Heart left ventricle (tissue), 16 donors: ENCODE measurements around the gene PCSK2. TPM values are rescaled to one million over a fixed set of nuclear protein-coding genes. Genes with fewer than 3 reads are reported as not detected.

Experiments
- ATAC-seq, 4 donors: fragments of 200-7000 bp; cut with Tn5 transposase; one replicate each; pipeline ENCODE4 v1.9.1; 2020 to 2022; ENCODE audit warnings: moderate library complexity in 4 of 4, mild to moderate bottlenecking in 3 of 4, moderate number of reproducible peaks in 1 of 4
- DNase-seq, 5 donors: peaks; one replicate each; pipeline ENCODE4 v3.0.0-alpha.2; 2020
- H3K27ac ChIP-seq, 12 donors: fragments of 200-600 bp; sonication (generic) in 4 of 12; one replicate each; pipeline versions ENCODE4 v1.5.0 to v1.8.0; 2016 to 2022; ENCODE audit warnings: mild to moderate bottlenecking in 2 of 12
- H3K27me3 ChIP-seq, 9 donors: fragments of 200-600 bp; sonication (generic) in 2 of 9; one replicate each; pipeline versions ENCODE4 v1.5.1 to v1.8.0; 2016 to 2022; ENCODE audit warnings: mild to moderate bottlenecking in 3 of 9
- H3K36me3 ChIP-seq, 9 donors: fragments of 200-600 bp; sonication (generic) in 2 of 9; one replicate each; pipeline versions ENCODE4 v1.5.0 to v1.8.0; 2018 to 2022; ENCODE audit warnings: mild to moderate bottlenecking in 2 of 9
- H3K4me1 ChIP-seq, 12 donors: fragments of 200-600 bp; sonication (generic) in 4 of 12; one replicate each; pipeline versions ENCODE4 v1.5.0 to v1.8.0; 2016 to 2022; ENCODE audit warnings: mild to moderate bottlenecking in 3 of 12
- H3K4me3 ChIP-seq, 12 donors: fragments of 200-600 bp; sonication (generic) in 4 of 12; one replicate each; pipeline versions ENCODE4 v1.5.0 to v1.8.0; 2017 to 2022; ENCODE audit warnings: mild to moderate bottlenecking in 9 of 12, moderate library complexity in 4 of 12
- H3K9me3 ChIP-seq, 12 donors: fragments of 200-600 bp; sonication (generic) in 4 of 12; one replicate each; pipeline versions ENCODE4 v1.5.0 to v1.8.0; 2016 to 2022; ENCODE audit warnings: mild to moderate bottlenecking in 1 of 12
- POLR2A ChIP-seq, 2 donors: fragments of 450-650 bp; IDR thresholded peaks; one replicate each; pipeline ENCODE4 v1.6.1; 2017; ENCODE audit warnings: antibody characterized with exemption in 2 of 2, mild to moderate bottlenecking in 2 of 2, moderate library complexity in 2 of 2
- WGBS, 4 donors: extraction: QIAGEN DNeasy Blood & Tissue Kit in 2 of 4; methylation state at CpG; one replicate each; pipeline versions ENCODE4 v1.1.5 to v1.1.7; 2013 to 2018; 5-methylcytosine and 5-hydroxymethylcytosine counted together
- intact Hi-C, 10 donors: fragments of 100-400 bp; cut with DNase I; formaldehyde crosslinking; loops; one replicate each; pipeline versions ENCODE4 v1.11.1 to v1.14.2; 2022
- polyA plus RNA-seq, 2 donors: library from polyadenylated mRNA; stranded (reverse); fragments of 200-250 nt; gene quantifications; one replicate each; pipeline ENCODE4 v1.2.3, GENCODE V29; 2013
- total RNA-seq, 9 donors: library from RNA; depleted of rRNA in 2 of 9; stranded (reverse); fragments of >200 nt in 2 of 9; fragmentation: NEBNext Ultra II Directional in 3 of 9; extraction: Animal tissue kit (Norgen Biotek cat#: 25700) in 3 of 9; gene quantifications; one replicate each; pipeline versions ENCODE4 v1.1.0 to v1.2.4, GENCODE V29; 2016 to 2023
- TF ChIP-seq, protein P1 (sequence below), 12 donors: fragments of 200-600 bp; sonication (generic) in 4 of 12; IDR thresholded peaks; one replicate each; pipeline versions ENCODE4 v1.5.0 to v1.8.0; 2018 to 2022; ENCODE audit warnings: antibody characterized with exemption in 12 of 12, mild to moderate bottlenecking in 5 of 12
- donor health status: ischemic (EF 13 %, LVEDD 7.1; RV severe dilation, severe dysfunction).
- donor health status: healthy with polysubstance abuse.
- donor health status: DM: no; HTN: yes; CAD: no.
- donor health status: DM: no; HTN: no; CAD: no.
- donor health status: ischemic (EF 25% LVEDD 6.9; RV normal size, moderate dysfunction).
- donor health status: ischemic (EF 25% LVEDD 5.7; RV mildly dilated, moderate dysfunction).
- donor health status: healthy.
- donor health status: DM: yes; HTN: yes; CAD: no.
- donor health status: ischemic (EF 35%, LVEDD 5.7; RV mildly dilated, moderate dysfunction).
- donor health status: nonischemic (EF 11% LVEDD 7.7; RV severe dilation, severe dysfunction).
- donor health status: DM: yes; HTN: yes; CAD: no.
- donor health status: PGD.
- donor health status: ischemic (EF 29% LVEDD 5.4; RV normal size, mild dysfunction).
- donor health status: nonischemic (EF 23%, LVEDD 6.1; RV moderate dilation, normal function).

Gene PCSK2
- total and polyA plus RNA-seq, 11 donors: 0.11 to 2.0 (median 0.55) TPM

DNA sequence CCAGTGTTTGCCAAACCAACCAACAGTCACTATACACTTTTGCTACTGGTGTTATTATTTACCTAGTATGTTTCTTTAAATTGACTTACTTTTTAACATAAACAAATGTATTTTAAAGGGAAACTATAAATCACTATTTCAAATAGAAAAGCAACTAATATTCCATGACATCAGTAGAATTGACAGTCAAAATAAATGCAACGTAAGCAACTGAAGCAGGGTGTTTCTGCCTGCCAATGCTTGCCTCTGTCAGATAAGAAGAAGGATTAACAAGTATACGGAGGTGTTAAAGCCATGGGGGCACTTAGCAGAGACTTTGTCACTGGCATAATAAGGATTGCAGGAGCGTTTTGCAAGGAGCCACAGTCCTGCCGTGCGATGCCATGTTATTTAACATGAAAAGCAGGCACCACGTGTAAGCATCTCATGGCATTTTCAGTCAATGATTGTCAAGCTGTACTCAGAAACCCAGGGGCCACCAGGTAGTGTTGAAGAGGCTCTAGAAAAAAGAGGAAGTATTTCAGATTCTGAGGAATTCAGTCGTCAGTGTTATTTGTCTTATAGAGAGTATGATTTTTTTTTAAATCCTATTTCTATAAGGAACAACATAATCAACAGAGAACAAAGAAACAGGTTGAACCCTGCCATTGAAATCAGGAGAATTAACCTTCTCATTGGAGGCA is 172.6 kb downstream of the PCSK2 start:
- WGBS, 4 donors: 16 to 24% (median 22%) methylated on average over 7 of the region's 7 CpGs
- intact Hi-C loops: no loop called here
- no peak for TF ChIP-seq POLR2A (IDR thresholded peaks at IDR 0.05)
- TF ChIP-seq, protein P1, sequence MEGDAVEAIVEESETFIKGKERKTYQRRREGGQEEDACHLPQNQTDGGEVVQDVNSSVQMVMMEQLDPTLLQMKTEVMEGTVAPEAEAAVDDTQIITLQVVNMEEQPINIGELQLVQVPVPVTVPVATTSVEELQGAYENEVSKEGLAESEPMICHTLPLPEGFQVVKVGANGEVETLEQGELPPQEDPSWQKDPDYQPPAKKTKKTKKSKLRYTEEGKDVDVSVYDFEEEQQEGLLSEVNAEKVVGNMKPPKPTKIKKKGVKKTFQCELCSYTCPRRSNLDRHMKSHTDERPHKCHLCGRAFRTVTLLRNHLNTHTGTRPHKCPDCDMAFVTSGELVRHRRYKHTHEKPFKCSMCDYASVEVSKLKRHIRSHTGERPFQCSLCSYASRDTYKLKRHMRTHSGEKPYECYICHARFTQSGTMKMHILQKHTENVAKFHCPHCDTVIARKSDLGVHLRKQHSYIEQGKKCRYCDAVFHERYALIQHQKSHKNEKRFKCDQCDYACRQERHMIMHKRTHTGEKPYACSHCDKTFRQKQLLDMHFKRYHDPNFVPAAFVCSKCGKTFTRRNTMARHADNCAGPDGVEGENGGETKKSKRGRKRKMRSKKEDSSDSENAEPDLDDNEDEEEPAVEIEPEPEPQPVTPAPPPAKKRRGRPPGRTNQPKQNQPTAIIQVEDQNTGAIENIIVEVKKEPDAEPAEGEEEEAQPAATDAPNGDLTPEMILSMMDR (IDR thresholded peaks at IDR 0.05): no peak
- Histone ChIP-seq H3K36me3 (no peaks in the 10 kb centered on the region), H3K9me3 (peaks cover 0 to 5% (median 0%) of the 10 kb centered on the region in 12 donors), H3K27me3 (peaks cover 0 to 7% (median 0%) of the 10 kb centered on the region in 9 donors), H3K4me3 (no peak overlapping the region), H3K27ac (no peak overlapping the region), H3K4me1 (no peaks in the 10 kb centered on the region)
- DNase-seq (no peak), ATAC-seq (no peak)

DNA sequence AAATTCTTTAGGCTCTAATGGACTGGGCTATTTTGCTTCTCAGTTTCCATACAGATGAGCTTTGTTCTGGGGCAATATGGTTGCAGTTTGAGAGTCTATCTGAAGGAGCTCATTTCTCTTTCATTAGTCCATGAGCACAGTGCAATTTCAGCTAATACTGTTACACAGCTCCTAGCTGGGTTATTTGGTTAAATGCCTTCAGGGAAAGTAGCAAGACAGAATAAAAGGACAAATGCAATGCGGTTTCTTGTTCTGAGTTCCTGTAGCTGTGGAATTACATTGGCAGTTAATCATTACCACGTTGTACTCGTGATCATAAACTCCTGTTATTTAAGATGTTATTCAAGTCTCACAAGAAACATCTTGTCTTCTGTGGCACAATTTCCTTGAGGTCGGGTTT is 176.6 kb downstream of the PCSK2 start:
- DNase-seq (no peak), ATAC-seq (no peak)
- Histone ChIP-seq H3K27me3 (peaks cover 0 to 7% (median 0%) of the 10 kb centered on the region in 9 donors), H3K27ac (no peak overlapping the region), H3K36me3 (no peaks in the 10 kb centered on the region), H3K4me1 (no peaks in the 10 kb centered on the region), H3K4me3 (no peak overlapping the region), H3K9me3 (peaks cover 0 to 5% (median 0%) of the 10 kb centered on the region in 12 donors)
- intact Hi-C loops: no loop called here
- TF ChIP-seq POLR2A (IDR thresholded peaks at IDR 0.05): no peak
- TF ChIP-seq, protein P1 (IDR thresholded peaks at IDR 0.05): no peak
- 73 to 78% (median 74%) methylated on average over 4 of the region's 4 CpGs for WGBS, 4 donors

DNA sequence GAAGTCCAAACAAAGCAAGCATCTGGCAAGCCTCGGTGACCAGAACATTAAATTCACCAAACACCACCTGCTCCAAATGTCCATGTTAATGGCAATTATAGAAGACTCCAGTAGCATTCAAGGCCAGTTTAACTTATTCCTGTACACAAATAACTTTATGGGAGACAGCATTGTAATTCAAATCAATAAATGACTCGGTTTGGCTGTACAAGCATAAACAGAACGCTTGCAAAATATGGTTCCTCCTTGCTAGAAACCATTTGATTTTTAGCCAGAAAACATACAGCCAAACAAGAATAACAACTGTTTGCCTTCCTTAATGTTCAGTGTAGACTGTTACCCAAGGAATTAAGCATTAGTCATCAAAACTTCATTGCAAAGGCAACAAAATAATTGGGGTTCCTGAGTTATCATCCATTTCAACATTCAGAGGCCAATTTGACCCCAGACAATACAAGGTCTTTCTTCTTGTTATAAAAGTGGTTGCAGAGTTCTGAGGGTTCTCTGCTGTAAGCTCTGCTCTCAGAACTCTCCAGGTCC is 179.3 kb downstream of the PCSK2 start:
- intact Hi-C loops: no loop called here
- no peaks in the 10 kb centered on the region for H3K4me1 ChIP-seq
- H3K27ac ChIP-seq: no peak overlapping the region
- TF ChIP-seq, protein P1 (IDR thresholded peaks at IDR 0.05): no peak
- no peak for TF ChIP-seq POLR2A (IDR thresholded peaks at IDR 0.05)
- ATAC-seq: no peak
- no peaks in the 10 kb centered on the region for H3K36me3 ChIP-seq
- no peak overlapping the region for H3K4me3 ChIP-seq
- peaks cover 0 to 7% (median 0%) of the 10 kb centered on the region in 9 donors for H3K27me3 ChIP-seq
- 81 to 89% (median 84%) methylated on average over 3 of the region's 3 CpGs for WGBS, 4 donors
- DNase-seq: no peak
- H3K9me3 ChIP-seq: peaks cover 0 to 3% (median 0%) of the 10 kb centered on the region in 12 donors

DNA sequence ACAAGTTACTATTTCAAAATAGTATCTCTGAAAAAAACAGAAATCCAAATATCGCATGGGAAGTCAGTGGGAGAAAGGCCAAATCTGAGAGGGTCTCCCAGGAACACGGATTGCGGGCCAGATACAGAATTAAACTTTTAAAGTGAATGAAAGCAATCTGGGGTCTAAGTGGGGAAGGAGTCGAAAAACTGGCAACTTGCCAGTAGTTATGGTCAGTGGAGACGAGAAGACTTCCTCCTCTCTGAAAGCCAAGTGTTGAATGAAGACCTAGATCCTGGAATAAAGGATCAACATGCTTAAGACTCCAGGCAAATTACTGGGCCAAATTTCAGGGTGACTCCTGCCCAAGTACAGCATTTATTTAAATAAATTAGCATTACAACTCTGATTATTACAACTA is 180.7 kb downstream of the PCSK2 start:
- no peak overlapping the region for H3K4me3 ChIP-seq
- DNase-seq (no peak), ATAC-seq (no peak)
- WGBS, 4 donors: 41 to 66% (median 54%) methylated on average over 5 of the region's 5 CpGs
- peaks cover 0 to 7% (median 0%) of the 10 kb centered on the region in 9 donors for H3K27me3 ChIP-seq
- H3K27ac ChIP-seq: no peak overlapping the region
- peaks cover 0 to 2% (median 0%) of the 10 kb centered on the region in 12 donors for H3K9me3 ChIP-seq
- H3K4me1 ChIP-seq: no peaks in the 10 kb centered on the region
- intact Hi-C loops: no loop called here
- no peaks in the 10 kb centered on the region for H3K36me3 ChIP-seq
- no peak for TF ChIP-seq POLR2A (IDR thresholded peaks at IDR 0.05)
- TF ChIP-seq, protein P1 (IDR thresholded peaks at IDR 0.05): no peak
